ENCODE results near the gene PCDHB13.
"Not testable (repeated sequence)": the region's sequence is repeated elsewhere in the genome, so short reads cannot be mapped to it uniquely, and the experiment has no call there.

PCDHB13 gene

DNA sequence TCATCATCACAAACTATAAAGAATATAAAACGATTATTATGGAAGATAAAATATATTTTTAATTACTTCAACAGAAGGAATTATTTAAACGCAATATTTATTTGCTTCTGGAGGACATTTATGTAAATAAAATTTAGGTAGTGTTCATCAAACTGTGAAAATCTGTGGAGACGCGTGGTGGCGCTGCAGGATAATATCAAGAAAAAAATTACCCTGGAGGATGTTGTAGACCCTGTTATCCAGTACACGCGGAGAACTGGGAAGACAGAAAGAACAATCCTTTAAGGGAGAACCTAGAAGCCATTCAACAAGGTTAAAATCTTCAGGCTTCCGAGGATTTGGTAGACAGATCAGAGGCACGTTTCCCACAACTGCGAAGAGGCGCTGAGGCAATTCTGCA lies 5.2 kb upstream of the PCDHB13 start, which contains the start of gene PCDHB12:
Gene PCDHB12 (plus strand): TSS at position 242 of the 400 bp plus-strand sequence. CDS start 189 bp downstream, outside the sequence.
- H3K27ac ChIP-seq, result no peak within 1 kb of the TSS
- TF ChIP-seq, protein P1, sequence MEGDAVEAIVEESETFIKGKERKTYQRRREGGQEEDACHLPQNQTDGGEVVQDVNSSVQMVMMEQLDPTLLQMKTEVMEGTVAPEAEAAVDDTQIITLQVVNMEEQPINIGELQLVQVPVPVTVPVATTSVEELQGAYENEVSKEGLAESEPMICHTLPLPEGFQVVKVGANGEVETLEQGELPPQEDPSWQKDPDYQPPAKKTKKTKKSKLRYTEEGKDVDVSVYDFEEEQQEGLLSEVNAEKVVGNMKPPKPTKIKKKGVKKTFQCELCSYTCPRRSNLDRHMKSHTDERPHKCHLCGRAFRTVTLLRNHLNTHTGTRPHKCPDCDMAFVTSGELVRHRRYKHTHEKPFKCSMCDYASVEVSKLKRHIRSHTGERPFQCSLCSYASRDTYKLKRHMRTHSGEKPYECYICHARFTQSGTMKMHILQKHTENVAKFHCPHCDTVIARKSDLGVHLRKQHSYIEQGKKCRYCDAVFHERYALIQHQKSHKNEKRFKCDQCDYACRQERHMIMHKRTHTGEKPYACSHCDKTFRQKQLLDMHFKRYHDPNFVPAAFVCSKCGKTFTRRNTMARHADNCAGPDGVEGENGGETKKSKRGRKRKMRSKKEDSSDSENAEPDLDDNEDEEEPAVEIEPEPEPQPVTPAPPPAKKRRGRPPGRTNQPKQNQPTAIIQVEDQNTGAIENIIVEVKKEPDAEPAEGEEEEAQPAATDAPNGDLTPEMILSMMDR (IDR thresholded peaks at IDR 0.05), result peak; percentile 76
- no peak for TF ChIP-seq ZFX (IDR thresholded peaks at IDR 0.05; ENCODE audit: borderline replicate concordance)

- not testable (repeated sequence) for H3K27ac ChIP-seq
Measured at GRCh38 chr5:141210281-141210680, 3.4 kb upstream of the PCDHB13 start.

DNA sequence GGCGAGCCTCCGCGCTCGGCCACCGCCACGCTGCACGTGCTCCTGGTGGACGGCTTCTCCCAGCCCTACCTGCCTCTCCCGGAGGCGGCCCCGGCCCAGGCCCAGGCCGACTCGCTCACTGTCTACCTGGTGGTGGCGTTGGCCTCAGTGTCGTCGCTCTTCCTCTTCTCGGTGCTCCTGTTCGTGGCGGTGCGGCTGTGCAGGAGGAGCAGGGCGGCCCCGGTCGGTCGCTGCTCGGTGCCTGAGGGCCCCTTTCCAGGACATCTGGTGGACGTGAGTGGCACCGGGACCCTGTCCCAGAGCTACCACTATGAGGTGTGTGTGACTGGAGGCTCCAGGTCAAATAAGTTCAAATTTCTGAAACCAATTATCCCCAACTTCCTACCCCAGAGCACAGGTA lies 2.9 kb upstream of the PCDHB13 start:
- H3K27ac ChIP-seq, result not testable (repeated sequence)

- H3K27ac ChIP-seq, result not testable (repeated sequence)
Measured at GRCh38 chr5:141214583-141214982, 864 bp downstream of the PCDHB13 start.

- not testable (repeated sequence) for H3K27ac ChIP-seq
Measured at GRCh38 chr5:141215504-141215903, 1.8 kb downstream of the PCDHB13 start.

DNA sequence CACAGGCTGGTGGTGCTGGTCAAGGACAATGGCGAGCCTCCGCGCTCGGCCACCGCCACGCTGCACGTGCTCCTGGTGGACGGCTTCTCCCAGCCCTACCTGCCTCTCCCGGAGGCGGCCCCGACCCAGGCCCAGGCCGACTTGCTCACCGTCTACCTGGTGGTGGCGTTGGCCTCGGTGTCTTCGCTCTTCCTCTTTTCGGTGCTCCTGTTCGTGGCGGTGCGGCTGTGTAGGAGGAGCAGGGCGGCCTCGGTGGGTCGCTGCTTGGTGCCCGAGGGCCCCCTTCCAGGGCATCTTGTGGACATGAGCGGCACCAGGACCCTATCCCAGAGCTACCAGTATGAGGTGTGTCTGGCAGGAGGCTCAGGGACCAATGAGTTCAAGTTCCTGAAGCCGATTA lies 2.3 kb downstream of the PCDHB13 start:
- not testable (repeated sequence) for H3K27ac ChIP-seq

DNA sequence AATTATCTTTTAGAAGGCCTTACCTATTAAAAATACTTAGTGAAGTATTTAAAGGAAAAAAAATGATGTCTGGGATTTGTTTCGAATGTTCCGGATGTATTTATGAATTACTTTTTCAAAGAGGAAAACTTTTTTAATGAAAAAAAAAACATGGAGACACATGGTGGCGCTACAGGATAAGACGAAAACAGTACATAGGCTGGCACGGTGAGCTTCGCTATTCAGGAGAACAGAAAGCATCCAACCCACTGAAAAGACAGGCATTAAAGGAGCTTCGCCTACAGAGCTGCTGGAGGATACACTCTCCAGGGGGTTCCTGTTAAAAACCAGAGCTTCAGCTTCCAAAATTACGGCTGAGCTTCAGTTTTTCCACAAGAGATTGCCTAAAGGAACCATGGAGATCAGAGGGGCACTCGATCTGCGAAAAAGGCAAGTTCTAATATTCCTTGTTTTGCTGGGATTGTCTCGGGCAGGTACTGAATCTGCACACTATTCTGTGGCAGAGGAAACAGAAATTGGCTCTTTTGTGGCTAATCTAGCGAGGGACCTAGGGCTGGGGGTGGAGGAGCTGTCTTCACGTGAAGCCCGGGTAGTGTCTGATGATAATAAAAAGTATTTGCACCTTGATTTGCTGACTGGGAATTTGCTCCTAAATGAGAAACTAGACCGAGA lies 9.5 kb downstream of the PCDHB13 start, which contains the start of gene PCDHB14:
Gene PCDHB14 (plus strand): TSS at position 232 of the 672 bp plus-strand sequence. CDS start 163 bp downstream, at position 395.
- TF ChIP-seq ZFX (IDR thresholded peaks at IDR 0.05; ENCODE audit: borderline replicate concordance), result no peak
- TF ChIP-seq, protein P1 (IDR thresholded peaks at IDR 0.05), result peak; percentile 73
- H3K27ac ChIP-seq, result no peak within 1 kb of the TSS

GRCh38 chr5:141224844-141225243 lies 11.1 kb downstream of the PCDHB13 start:
- H3K27ac ChIP-seq, result not testable (repeated sequence)

- H3K27ac ChIP-seq, result not testable (repeated sequence)
Measured at GRCh38 chr5:141225421-141225820, 11.7 kb downstream of the PCDHB13 start.

DNA sequence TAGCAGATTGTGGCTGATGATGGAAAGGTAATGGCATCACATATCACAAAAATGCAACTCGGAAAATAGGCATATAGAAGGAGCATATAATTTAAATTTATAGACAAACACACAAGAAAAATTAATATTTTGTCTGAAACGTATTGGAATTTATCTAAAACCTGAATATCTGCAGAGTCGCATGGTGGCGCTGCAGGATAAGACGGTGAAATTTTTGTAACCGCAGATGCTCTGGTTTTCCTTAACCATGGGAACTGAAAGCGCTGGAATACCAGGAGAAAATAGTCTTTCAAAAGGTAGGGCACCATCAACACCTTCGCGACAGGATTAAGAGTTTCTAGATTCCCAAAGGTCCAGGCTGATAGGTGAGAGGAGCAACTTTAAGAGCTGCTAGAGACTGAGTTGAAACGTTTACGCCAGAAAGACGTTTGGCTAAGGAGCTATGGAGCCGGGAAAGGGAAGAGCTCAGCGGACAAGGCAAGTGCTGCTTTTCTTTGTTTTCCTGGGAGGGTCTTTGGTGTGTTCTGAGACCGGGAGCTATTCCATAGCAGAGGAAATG lies 20.5 kb downstream of the PCDHB13 start:
- no peak overlapping the region for H3K27ac ChIP-seq
- TF ChIP-seq ZFX (IDR thresholded peaks at IDR 0.05; ENCODE audit: borderline replicate concordance), result no peak
- TF ChIP-seq, protein P1 (IDR thresholded peaks at IDR 0.05), result peak; percentile 92

GRCh38 chr5:141235922-141236321 lies 22.2 kb downstream of the PCDHB13 start:
- H3K27ac ChIP-seq, result not testable (repeated sequence)

Measured in 22Rv1 (cell line).